Suprapubic skin (tissue), 4 donors: ENCODE measurements around the gene FAM131B. TPM values are rescaled to one million over a fixed set of nuclear protein-coding genes. Genes with fewer than 3 reads are reported as not detected.

Experiments used
- DNase-seq, 2 donors: peaks; one replicate each; pipeline ENCODE4 v3.0.0-alpha.2; 2019; ENCODE audit warnings: low spot score in 2 of 2
- H3K27ac ChIP-seq: fragments of 200-600 bp; sonication (generic); one replicate; pipeline ENCODE4 v1.5.1; 2019
- H3K27me3 ChIP-seq: fragments of 200-600 bp; sonication (generic); one replicate; pipeline ENCODE4 v1.5.1; 2019
- H3K36me3 ChIP-seq: fragments of 200-600 bp; sonication (generic); one replicate; pipeline ENCODE4 v1.5.1; 2019
- H3K4me1 ChIP-seq: fragments of 200-600 bp; sonication (generic); one replicate; pipeline ENCODE4 v1.5.1; 2019
- H3K4me3 ChIP-seq: fragments of 200-600 bp; sonication (generic); one replicate; pipeline ENCODE4 v1.5.1; 2019; ENCODE audit warnings: mild to moderate bottlenecking
- H3K9me3 ChIP-seq: fragments of 200-600 bp; sonication (generic); one replicate; pipeline ENCODE4 v1.5.1; 2019
- EP300 ChIP-seq: sonication (generic); formaldehyde crosslinking; IDR thresholded peaks from one replicate; pipeline ENCODE4 v1.6.1; 2017; ENCODE audit warnings: antibody characterized with exemption
- POLR2A ChIP-seq, 2 donors: fragments of 450-650 bp; IDR thresholded peaks; one replicate each; pipeline ENCODE4 v1.6.1; 2017; ENCODE audit warnings: antibody characterized with exemption in 2 of 2, mild to moderate bottlenecking in 2 of 2, moderate library complexity in 2 of 2
- POLR2AphosphoS5 ChIP-seq, 3 donors: sonication (generic); formaldehyde crosslinking; IDR thresholded peaks; one replicate each; pipeline ENCODE4 v1.6.1; 2017; ENCODE audit warnings: antibody characterized with exemption in 3 of 3
- WGBS: methylation state at CpG from one replicate; pipeline ENCODE4 v1.1.5; 2018; 5-methylcytosine and 5-hydroxymethylcytosine counted together
- total RNA-seq, 4 donors: library from RNA; depleted of rRNA; stranded (reverse); fragments of >200 nt; gene quantifications; one replicate each; pipeline ENCODE4 v1.1.0, GENCODE V29; 2016
- TF ChIP-seq, protein P1 (sequence below), 2 donors: fragments of 200-600 bp in 1 of 2; fragments of 450-650 bp in 1 of 2; sonication (generic) in 1 of 2; IDR thresholded peaks; one replicate each; pipeline ENCODE4 v1.5.1; 2016 to 2019; ENCODE audit warnings: antibody characterized with exemption in 2 of 2, mild to moderate bottlenecking in 1 of 2, moderate library complexity in 1 of 2

FAM131B gene
- total RNA-seq, 4 donors from 2014 or later: 0.13 to 0.40 (median 0.19) TPM; not detected in 1

DNA sequence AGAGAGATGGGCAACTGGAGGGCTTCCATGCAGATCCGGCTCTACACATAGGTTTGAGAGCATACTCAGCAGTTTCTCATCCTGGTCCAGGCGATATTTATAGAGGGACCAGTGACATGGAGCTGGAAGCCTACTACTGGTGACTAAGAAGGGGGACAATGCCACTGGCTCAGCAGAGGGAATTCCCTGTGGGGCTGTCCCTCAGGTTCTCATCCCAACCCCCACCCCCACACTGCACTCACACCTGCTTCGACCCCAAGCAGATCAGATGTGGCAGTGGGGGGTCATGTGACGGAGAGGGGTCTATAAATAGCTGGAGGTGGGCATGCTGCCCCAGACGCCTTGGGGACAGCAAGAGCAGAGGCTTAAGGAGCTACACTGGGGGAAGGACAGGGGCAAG is 46.7 kb downstream of the FAM131B start, which contains the start of gene CLCN1:
CLCN1 (plus strand) TSS at position 336 of the 400 bp plus-strand sequence. CDS start 102 bp downstream, outside the sequence.
- Histone ChIP-seq H3K4me3 (no peak within 1 kb of the TSS), H3K27ac (no peak within 1 kb of the TSS), H3K36me3 (no peaks in the 10 kb centered on the region), H3K9me3 (no peaks in the 10 kb centered on the region), H3K27me3 (no peaks in the 10 kb centered on the region), H3K4me1 (peaks cover 7% of the 10 kb centered on the region)
- no peak for DNase-seq
- TF ChIP-seq POLR2A (IDR thresholded peaks at IDR 0.05) (no peak), EP300 (no peak), POLR2AphosphoS5 (IDR thresholded peaks at IDR 0.05) (no peak)
- TF ChIP-seq, protein P1, sequence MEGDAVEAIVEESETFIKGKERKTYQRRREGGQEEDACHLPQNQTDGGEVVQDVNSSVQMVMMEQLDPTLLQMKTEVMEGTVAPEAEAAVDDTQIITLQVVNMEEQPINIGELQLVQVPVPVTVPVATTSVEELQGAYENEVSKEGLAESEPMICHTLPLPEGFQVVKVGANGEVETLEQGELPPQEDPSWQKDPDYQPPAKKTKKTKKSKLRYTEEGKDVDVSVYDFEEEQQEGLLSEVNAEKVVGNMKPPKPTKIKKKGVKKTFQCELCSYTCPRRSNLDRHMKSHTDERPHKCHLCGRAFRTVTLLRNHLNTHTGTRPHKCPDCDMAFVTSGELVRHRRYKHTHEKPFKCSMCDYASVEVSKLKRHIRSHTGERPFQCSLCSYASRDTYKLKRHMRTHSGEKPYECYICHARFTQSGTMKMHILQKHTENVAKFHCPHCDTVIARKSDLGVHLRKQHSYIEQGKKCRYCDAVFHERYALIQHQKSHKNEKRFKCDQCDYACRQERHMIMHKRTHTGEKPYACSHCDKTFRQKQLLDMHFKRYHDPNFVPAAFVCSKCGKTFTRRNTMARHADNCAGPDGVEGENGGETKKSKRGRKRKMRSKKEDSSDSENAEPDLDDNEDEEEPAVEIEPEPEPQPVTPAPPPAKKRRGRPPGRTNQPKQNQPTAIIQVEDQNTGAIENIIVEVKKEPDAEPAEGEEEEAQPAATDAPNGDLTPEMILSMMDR (IDR thresholded peaks at IDR 0.05): no peak
- 85% methylated on average over 4 of the region's 5 CpGs for WGBS

DNA sequence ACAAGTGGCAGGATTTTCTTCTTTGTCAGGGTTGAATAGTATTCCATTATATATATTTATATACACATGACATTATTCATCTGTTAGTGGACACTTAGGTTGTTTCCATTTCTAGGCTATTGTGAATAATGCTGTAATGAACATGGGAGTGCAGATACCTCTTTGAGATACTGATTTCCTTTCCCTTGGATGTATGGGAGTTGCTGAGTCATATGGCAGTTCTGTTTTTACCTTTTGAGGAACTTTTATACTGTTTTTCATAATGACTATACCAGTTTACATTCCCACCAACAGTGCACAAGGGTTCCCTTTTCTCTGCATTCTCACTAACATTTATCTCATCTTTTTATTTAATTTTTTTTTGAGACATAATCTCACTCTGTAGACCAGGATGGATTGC is 48.4 kb downstream of the FAM131B start:
- no peaks in the 10 kb centered on the region for H3K36me3 ChIP-seq
- TF ChIP-seq, protein P1 (IDR thresholded peaks at IDR 0.05): no peak
- no peak for TF ChIP-seq POLR2A (IDR thresholded peaks at IDR 0.05)
- no peak for TF ChIP-seq POLR2AphosphoS5 (IDR thresholded peaks at IDR 0.05)
- TF ChIP-seq EP300: no peak
- no peaks in the 10 kb centered on the region for H3K27me3 ChIP-seq
- H3K4me1 ChIP-seq: peaks cover 5% of the 10 kb centered on the region
- H3K9me3 ChIP-seq: no peaks in the 10 kb centered on the region
- DNase-seq: no peak
- H3K4me3 ChIP-seq: no peak overlapping the region
- no peak overlapping the region for H3K27ac ChIP-seq

GRCh38 chr7:143308632-143309031 is 53.9 kb downstream of the FAM131B start:
- no peak for DNase-seq
- WGBS: 92% methylated on average over 2 of the region's 2 CpGs
- Histone ChIP-seq H3K27ac (no peak overlapping the region), H3K9me3 (no peaks in the 10 kb centered on the region), H3K4me3 (no peak overlapping the region), H3K27me3 (no peaks in the 10 kb centered on the region), H3K4me1 (no peaks in the 10 kb centered on the region), H3K36me3 (peaks cover 41% of the 10 kb centered on the region)
- TF ChIP-seq POLR2A (IDR thresholded peaks at IDR 0.05) (no peak), POLR2AphosphoS5 (IDR thresholded peaks at IDR 0.05) (no peak), EP300 (no peak)
- TF ChIP-seq, protein P1 (IDR thresholded peaks at IDR 0.05): no peak

DNA sequence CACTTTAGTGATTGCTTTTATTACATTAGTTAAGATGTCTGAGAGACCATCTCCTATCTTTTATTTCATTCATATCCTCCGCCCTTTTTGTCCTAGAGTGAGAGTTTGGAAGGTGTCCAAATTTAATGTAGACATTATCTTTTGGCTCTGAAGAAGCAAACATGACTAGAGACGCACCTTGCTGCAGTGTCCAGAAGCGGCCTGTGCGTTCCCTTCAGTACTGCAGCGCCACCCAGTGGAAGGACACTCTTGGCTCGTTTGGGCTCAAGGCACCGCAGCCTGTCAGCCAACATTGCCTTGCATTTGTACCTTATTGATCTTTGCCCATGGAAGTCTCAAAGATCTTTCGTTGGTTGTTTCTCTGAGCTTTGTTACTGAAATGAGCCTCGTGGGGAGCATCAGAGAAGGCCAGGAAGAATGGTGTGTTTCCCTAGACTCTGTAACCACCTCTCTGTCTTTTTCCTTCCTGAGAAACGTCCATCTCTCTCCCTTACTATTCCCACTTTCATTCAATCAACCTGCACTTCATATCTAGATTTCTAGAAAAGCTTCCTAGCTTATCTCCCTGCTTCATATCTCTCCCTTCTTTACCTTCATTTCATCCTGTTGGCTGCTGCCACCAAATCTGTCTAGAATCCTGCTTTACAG is 57.0 kb downstream of the FAM131B start:
- H3K4me1 ChIP-seq: no peaks in the 10 kb centered on the region
- H3K27me3 ChIP-seq: no peaks in the 10 kb centered on the region
- H3K9me3 ChIP-seq: no peaks in the 10 kb centered on the region
- no peak for TF ChIP-seq EP300
- TF ChIP-seq, protein P1 (IDR thresholded peaks at IDR 0.05): peak; percentile 21 to 75
- TF ChIP-seq POLR2A (IDR thresholded peaks at IDR 0.05): no peak
- no peak for TF ChIP-seq POLR2AphosphoS5 (IDR thresholded peaks at IDR 0.05)
- no peak for DNase-seq
- H3K27ac ChIP-seq: no peak overlapping the region
- WGBS: 50% methylated on average over 10 of the region's 10 CpGs
- H3K4me3 ChIP-seq: no peak overlapping the region
- peaks cover 69% of the 10 kb centered on the region for H3K36me3 ChIP-seq

GRCh38 chr7:143304938-143305337 is 57.6 kb downstream of the FAM131B start:
- no peak overlapping the region for H3K4me3 ChIP-seq
- H3K9me3 ChIP-seq: no peaks in the 10 kb centered on the region
- TF ChIP-seq, protein P1 (IDR thresholded peaks at IDR 0.05): no peak
- TF ChIP-seq POLR2AphosphoS5 (IDR thresholded peaks at IDR 0.05): no peak
- no peak for TF ChIP-seq POLR2A (IDR thresholded peaks at IDR 0.05)
- no peak for TF ChIP-seq EP300
- no peaks in the 10 kb centered on the region for H3K27me3 ChIP-seq
- DNase-seq: no peak
- 84% methylated on average over 6 of the region's 6 CpGs for WGBS
- no peak overlapping the region for H3K27ac ChIP-seq
- H3K4me1 ChIP-seq: no peaks in the 10 kb centered on the region
- H3K36me3 ChIP-seq: peaks cover 75% of the 10 kb centered on the region
